Nephron (organoid): ENCODE data around the gene ANO4.

Experiments used
- H3K27ac Mint-ChIP-seq, 3 experiments: 2 replicates each; pipeline ENCODE4 v1.8.0; 2020; ENCODE audit warnings: mixed read lengths in 3 of 3, mild to moderate bottlenecking in 2 of 3, moderate library complexity in 1 of 3
- H3K27me3 Mint-ChIP-seq: 2 replicates; pipeline ENCODE4 v1.8.0; 2021; ENCODE audit warnings: low read depth, mild to moderate bottlenecking, moderate library complexity, mixed read lengths
- H3K36me3 Mint-ChIP-seq: 2 replicates; pipeline ENCODE4 v1.8.0; 2020; ENCODE audit warnings: low read depth, mixed read lengths
- H3K4me1 Mint-ChIP-seq: 2 replicates; pipeline ENCODE4 v1.8.0; 2020; ENCODE audit warnings: mixed read lengths
- H3K4me3 Mint-ChIP-seq, 3 experiments: 2 replicates each; pipeline ENCODE4 v1.8.0; 2020; ENCODE audit warnings: mild to moderate bottlenecking in 3 of 3, mixed read lengths in 3 of 3, moderate library complexity in 2 of 3
- H3K9me3 Mint-ChIP-seq: 2 replicates; pipeline ENCODE4 v1.8.0; 2020; ENCODE audit warnings: mixed read lengths
- TF ChIP-seq, protein P1 (sequence below), 3 experiments: fragments of 200-600 bp; sonication (generic); IDR thresholded peaks; one replicate each; pipeline ENCODE4 v1.5.0; 2021; ENCODE audit warnings: antibody characterized with exemption in 3 of 3; ENCODE audit not compliant: unreplicated experiment in 3 of 3

Gene ANO4

DNA sequence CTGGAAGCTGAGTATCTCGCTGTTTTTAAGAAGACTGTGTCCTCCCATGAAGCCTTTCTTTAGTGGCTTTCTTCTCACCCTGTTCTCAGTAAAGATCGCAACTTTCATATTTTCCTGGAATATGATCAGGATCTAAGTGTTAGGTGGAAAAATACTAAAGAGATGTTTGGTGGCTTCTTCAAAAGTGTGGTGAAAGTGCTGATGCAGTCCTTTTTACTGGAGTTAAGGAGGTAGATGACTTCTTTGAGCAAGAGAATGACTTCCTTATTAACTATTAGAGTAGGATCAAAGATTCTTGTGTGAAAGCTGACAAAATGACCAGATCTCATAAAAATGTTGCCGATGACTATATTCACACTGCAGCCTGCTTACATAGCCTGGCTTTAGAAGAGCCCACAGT lies 273.8 kb downstream of the ANO4 start:
- peaks cover 15% of the 10 kb centered on the region for H3K9me3 Mint-ChIP-seq
- H3K4me3 Mint-ChIP-seq = no peak overlapping the region
- no peaks in the 10 kb centered on the region for H3K36me3 Mint-ChIP-seq
- TF ChIP-seq, protein P1, sequence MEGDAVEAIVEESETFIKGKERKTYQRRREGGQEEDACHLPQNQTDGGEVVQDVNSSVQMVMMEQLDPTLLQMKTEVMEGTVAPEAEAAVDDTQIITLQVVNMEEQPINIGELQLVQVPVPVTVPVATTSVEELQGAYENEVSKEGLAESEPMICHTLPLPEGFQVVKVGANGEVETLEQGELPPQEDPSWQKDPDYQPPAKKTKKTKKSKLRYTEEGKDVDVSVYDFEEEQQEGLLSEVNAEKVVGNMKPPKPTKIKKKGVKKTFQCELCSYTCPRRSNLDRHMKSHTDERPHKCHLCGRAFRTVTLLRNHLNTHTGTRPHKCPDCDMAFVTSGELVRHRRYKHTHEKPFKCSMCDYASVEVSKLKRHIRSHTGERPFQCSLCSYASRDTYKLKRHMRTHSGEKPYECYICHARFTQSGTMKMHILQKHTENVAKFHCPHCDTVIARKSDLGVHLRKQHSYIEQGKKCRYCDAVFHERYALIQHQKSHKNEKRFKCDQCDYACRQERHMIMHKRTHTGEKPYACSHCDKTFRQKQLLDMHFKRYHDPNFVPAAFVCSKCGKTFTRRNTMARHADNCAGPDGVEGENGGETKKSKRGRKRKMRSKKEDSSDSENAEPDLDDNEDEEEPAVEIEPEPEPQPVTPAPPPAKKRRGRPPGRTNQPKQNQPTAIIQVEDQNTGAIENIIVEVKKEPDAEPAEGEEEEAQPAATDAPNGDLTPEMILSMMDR (IDR thresholded peaks at IDR 0.05; ENCODE audit: unreplicated experiment in 3 of 3) = no peak
- no peak overlapping the region for H3K27ac Mint-ChIP-seq
- no peaks in the 10 kb centered on the region for H3K27me3 Mint-ChIP-seq
- peaks cover 6% of the 10 kb centered on the region for H3K4me1 Mint-ChIP-seq

DNA sequence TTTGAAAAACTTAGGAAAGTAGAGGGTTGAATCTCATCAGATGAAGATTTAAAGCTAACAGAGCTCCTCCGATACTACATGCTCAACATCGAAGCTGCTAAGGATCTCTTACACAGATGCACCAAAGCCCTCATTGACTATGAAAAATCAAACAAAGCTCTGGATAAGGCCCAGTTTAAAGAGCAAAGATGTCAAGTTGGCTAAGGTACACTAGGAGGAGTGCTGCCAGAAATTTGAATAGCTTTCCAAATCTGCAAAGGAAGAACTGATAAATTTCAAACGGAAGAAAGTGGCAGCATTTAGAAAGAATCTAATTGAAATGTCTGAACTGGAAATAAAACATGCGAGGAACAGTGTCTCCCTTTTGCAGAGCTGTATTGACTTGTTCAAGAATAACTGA lies 274.3 kb downstream of the ANO4 start:
- TF ChIP-seq, protein P1 (IDR thresholded peaks at IDR 0.05; ENCODE audit: unreplicated experiment in 3 of 3) = no peak
- Mint-ChIP-seq H3K4me1 (peaks cover 6% of the 10 kb centered on the region), H3K4me3 (no peak overlapping the region), H3K36me3 (no peaks in the 10 kb centered on the region), H3K27ac (no peak overlapping the region), H3K27me3 (no peaks in the 10 kb centered on the region), H3K9me3 (peaks cover 14% of the 10 kb centered on the region)

DNA sequence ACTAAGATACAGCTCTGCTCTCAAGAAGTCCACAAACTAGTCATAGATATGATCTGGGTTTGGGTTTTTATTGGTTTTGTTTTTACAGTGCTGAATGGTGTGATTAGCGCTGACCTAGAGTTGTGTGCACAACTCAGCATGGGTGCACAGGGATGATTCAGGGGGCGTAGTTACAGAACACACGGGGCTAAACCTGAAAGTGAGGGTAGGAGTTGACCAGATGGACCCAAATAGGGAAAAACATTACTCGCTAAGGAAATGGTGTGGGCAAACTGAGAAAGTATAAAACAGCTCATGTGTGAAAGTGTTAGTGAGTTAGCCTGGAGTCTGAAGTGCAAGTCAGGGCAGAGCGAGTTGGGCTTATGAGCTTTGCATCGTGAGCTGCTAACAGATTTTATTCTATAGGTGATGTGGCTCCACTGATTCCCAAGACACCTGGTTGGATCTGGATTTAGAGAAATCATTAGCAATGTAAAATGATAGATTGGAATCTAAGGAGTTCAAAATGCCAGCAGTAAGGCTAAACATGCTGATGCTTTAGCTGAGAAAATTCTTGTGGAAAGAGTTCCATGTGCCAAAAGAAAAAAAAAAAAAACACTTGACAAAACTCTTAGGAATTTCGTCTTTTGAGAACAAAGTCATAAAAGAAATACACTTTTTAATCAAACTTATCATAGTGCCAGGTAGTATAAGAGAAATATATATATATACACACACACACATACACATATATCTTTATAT lies 280.5 kb downstream of the ANO4 start:
- Mint-ChIP-seq H3K4me1 (peaks cover 41% of the 10 kb centered on the region), H3K27ac (peak overlapping the region in 1 of 3 experiments; percentile 37), H3K36me3 (no peaks in the 10 kb centered on the region), H3K4me3 (no peak overlapping the region), H3K27me3 (no peaks in the 10 kb centered on the region), H3K9me3 (peaks cover 10% of the 10 kb centered on the region)
- TF ChIP-seq, protein P1 (IDR thresholded peaks at IDR 0.05; ENCODE audit: unreplicated experiment in 3 of 3) = no peak

DNA sequence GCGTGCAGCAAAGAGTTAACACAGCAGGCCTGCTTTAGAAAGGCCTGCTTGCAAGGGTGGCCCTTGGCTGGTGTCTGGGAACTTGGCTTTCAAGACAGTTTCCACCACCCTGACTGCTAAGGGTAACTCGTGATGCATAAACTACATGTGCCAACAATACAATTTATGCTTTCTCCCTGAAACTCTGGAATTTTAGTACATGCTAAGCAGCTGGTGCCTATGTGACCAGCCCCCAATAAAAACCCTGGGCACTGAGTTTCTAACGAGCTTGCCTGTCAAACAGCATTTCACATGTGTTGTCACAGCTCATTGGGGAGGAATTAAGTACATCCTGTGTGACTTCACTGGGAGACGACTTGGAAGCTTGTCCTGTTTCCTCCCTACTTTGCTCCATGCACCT lies 282.3 kb downstream of the ANO4 start:
- Mint-ChIP-seq H3K36me3 (no peaks in the 10 kb centered on the region), H3K4me1 (peaks cover 41% of the 10 kb centered on the region), H3K9me3 (peaks cover 7% of the 10 kb centered on the region), H3K4me3 (no peak overlapping the region), H3K27ac (peak overlapping the region; percentile 38 to 78 (median 69)), H3K27me3 (no peaks in the 10 kb centered on the region)
- TF ChIP-seq, protein P1 (IDR thresholded peaks at IDR 0.05; ENCODE audit: unreplicated experiment in 3 of 3) = no peak

DNA sequence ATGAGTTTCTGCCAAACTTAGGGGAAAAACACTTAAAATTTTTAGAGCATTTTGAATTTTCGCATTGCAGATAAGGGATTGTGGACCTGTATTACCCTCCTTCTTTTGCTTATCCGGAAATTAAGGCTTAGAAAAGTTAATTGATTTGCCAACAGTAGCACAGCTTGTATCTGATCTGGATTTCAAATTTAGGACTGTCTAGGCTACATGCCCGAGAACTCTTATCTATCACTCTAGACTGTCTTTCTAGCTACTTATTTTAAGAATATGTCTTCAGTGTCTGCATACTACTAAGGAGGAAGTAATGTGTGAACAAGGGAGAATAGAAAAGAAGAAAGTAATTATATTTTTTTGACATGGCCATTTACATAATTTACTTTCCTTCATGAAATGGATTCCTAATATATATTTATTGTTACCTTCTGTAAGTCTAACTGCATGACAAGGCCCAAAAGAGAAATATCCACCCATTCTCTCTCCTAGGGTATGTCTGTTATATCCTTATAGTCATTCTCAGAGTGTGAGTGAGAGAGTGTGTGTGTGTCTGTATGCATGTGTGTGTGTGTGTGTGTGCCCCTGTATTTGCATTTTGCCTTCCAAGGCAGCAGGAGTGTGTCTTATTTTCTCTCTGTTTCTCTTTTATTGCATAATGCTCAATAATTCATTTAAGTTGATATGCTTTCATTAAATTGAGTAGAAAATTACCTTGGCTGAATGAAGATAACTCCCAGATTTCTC lies 283.4 kb downstream of the ANO4 start:
- no peak overlapping the region for H3K4me3 Mint-ChIP-seq

More for the DNA sequence above, 283.4 kb downstream of the ANO4 start:
- Mint-ChIP-seq H3K4me1 (peaks cover 41% of the 10 kb centered on the region), H3K36me3 (no peaks in the 10 kb centered on the region), H3K27me3 (peaks cover 3% of the 10 kb centered on the region), H3K9me3 (peaks cover 4% of the 10 kb centered on the region), H3K27ac (peak overlapping the region in 1 of 3 experiments; percentile 69)
- TF ChIP-seq, protein P1 (IDR thresholded peaks at IDR 0.05; ENCODE audit: unreplicated experiment in 3 of 3) = no peak
